OCI-M2 (cell line): ENCODE results near the gene ADCY1.

Source experiments
- DNase-seq: peaks from one replicate; lab custom pipeline; 2025; ENCODE audit not compliant: unreplicated experiment; lab: John Stamatoyannopoulos, UW

ADCY1 gene

GRCh38 chr7:45689011-45689796 lies 115.0 kb downstream of the ADCY1 start:
- DNase-seq, result no peak

- DNase-seq, result no peak
Measured at GRCh38 chr7:45689797-45690761, 115.9 kb downstream of the ADCY1 start.

DNA sequence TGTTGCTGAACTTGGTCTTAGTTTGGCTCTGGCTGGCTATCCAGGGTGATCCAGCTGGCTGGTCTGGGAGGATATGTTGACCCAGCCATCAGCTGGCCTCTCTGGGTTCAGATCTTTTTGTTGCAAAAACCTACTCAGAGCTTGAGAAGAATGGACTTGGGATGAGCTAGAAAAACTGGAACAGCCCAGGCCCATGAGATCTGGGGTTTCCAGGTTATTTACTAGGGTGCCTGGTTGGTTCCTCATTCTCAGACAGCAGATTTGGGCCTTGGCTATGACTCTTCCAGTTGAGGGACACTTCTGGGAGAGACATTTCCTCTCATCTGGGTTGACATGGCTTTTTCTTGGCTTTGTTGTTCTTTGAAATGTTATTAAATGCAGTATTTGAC lies 116.6 kb downstream of the ADCY1 start:
- no peak for DNase-seq

GRCh38 chr7:45691155-45691656 lies 117.0 kb downstream of the ADCY1 start:
- DNase-seq, result no peak

GRCh38 chr7:45692031-45692430 lies 117.9 kb downstream of the ADCY1 start:
- DNase-seq, result no peak

DNA sequence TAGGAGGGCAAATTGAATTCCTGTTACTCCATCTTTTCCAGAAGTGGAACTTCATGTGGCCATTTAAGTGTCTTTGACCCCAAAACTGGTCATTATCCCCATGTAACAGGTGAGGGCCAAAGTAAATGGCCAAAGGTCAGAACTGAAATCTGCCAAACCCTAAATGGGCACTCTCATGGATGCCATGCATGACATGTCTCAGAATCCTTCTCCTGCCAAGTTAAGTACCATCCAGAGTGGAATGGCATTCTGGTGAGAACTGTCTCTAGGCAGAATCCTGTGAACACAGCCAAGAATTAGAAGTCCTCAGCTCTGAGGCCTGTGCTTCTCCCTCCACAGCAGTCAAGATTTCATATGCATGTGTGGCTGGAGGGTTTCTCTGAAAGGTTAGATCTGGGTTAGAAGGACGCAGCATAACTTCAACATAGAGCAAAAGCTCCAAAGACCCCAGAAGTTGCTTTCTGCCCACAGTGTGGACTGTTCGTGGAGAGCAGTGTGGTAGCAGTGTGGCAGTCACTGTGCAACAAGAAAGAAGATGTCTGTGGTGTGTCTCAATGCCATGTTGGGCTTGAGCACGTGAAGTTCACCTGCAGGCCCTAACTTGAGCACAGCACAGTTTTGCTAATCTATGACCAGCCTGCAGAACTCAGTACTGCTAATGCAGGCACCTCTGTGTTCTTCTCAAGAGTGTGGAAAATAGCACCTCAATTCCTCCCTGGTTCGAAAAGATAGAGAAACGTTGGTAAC lies 121.3 kb downstream of the ADCY1 start:
- DNase-seq, result no peak

DNA sequence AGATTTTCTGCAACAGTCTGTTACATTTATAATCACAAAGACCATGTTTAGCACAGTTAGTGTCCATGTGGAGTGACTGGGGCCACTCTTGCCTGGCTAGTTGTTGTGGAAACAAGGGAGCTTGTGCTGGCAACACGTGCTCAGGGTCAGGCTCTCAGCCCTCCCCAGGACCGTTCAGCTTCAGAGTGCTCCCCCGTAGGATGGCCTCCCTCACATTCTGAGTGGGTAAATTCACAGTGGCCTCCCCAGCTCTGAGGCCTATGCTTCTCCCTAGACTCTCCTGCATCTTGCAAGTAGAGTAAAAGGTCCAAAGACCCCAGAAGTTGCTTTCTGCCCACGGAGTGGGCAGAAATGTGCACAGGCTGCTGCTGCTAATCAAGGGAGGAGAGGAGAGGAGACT lies 122.3 kb downstream of the ADCY1 start:
- no peak for DNase-seq

- no peak for DNase-seq
Measured at GRCh38 chr7:45697576-45698136, 123.5 kb downstream of the ADCY1 start.

DNA sequence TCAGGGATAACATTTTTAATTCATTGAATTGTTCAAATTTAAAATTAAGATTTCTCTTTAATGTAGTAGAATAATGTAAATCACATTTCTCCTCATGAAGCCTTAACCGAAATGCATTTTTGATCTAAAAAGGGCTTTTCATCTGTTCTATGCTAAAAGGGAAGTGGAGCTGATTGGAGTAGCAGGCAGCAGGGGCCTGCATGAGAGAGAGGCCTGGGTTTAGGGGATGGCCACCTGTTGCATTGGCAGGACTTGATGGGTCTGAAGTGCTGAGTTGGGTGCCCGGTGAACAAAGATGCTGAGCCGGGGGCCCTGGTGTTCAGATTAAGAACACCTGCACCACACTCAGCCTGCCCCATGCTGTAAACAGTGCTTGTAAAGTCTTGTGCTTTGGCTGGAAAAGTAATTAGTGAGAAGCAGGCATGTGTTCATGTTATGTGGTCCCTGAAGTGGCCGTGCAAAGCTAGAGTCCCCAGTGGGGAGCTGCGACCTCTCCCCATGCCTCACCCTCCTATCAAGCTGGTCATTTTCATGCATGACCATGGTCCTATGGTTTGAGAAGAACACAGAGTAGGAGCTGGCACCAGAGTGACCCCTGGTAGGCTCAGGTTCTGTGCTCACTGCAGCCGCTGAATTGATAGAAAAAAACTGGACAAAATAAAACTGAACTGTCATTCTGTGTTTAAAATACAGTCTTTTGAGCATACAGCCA lies 124.3 kb downstream of the ADCY1 start:
- no peak for DNase-seq

GRCh38 chr7:45699015-45699309 lies 124.8 kb downstream of the ADCY1 start:
- DNase-seq, result no peak

DNA sequence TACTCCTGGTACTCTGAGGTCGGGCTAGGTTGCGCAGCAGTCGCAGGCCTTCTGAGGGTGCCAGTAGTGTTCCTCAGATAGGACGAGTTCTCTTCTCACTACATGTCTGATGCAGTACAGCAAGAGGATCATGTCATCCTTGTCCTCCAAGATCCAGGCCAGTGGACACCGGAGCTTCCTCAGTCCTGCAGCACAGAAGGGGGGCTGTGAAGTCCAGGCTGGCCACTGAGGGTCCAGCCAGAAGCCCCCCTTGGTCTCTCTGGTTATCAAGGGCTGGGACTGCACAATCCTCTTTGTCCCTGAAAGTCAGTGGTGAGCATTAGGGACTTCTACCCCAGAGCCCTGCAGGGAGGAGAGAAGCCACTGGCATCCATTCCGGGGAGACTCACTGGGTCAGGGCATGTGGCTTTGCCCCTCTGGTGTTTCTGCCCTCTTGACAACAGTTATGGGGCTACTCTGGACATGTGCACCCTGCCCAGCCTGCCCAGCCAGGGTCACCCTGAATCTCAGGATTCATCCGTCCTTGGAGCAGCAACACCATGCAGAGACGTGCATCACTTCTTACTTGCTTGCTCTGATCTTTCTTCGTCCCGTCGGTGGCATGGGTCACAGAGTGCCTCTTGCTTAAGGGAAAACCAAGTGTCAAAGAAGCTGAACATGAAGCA lies 125.7 kb downstream of the ADCY1 start:
- no peak for DNase-seq

DNA sequence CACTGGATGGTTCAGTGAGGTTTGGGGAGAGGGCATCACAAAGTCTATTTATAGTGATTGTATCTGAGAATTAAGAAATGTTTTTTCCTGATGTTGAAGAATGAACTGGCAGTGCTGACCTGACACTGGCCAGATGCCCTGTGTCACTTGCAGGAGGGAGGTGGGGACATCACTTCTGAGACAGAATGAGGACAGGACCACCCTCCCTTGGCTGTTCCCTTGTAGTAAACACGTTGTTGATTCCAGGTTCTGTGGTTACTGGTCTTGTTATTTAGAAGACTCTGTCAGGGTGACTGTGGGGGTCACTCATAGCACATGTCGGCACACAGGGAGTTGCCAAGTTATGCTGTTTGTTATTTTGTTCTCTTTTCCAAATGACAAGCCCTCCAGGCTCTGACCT lies 126.4 kb downstream of the ADCY1 start:
- no peak for DNase-seq

- no peak for DNase-seq
Measured at GRCh38 chr7:45701701-45702510, 127.7 kb downstream of the ADCY1 start.

- no peak for DNase-seq
Measured at GRCh38 chr7:45702751-45703150, 128.6 kb downstream of the ADCY1 start.

DNA sequence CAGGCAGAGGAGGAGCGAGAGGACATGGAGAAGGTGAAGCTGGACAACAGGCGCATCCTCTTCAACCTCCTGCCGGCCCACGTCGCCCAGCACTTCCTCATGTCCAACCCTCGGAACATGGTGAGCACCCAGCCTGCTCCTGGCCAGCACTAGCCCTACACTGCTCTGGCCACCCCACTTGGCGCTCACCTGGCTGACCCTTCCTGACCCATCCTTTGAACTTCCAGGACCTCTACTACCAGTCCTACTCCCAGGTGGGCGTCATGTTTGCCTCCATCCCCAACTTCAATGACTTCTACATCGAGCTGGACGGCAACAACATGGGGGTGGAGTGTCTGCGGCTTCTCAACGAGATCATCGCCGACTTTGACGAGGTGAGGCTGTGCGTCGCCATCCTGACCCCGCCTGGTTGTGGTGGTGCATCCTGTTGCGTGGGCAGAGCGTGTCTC lies 129.2 kb downstream of the ADCY1 start:
- no peak for DNase-seq

DNA sequence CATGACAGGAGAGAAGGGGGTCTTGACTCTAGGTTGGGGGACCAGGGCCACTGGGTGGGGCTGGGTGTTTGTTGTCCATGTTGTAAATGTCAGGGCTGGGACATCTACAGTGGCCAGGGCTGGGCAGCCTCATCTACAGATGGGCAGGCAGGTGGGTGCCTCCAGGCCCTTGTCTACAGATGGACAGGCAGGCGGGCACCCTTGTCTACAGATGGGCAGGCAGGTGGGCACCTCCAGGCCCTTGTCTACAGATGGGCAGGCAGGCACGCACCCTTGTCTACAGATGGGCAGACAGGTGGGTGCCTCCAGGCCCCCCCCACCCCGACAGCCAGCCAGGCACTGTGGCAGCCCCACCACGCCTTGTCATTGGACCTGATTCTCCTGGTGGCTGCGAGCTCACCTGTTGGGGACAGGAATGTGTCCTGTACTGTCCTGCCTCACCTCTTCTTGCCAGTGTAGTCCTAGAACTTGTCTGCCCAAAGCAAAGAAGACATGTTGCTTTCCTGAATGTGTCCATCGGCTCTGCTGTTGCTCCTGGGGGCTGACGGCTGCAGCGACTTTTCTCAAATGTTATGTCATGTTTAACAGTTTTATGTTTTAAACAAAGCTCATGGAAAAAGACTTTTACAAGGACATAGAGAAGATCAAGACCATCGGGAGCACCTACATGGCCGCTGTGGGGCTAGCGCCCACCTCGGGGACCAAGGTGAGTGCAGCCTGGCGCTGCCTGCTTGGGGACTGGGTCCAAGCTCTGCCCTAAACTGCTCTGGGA lies 129.9 kb downstream of the ADCY1 start:
- DNase-seq, result no peak

DNA sequence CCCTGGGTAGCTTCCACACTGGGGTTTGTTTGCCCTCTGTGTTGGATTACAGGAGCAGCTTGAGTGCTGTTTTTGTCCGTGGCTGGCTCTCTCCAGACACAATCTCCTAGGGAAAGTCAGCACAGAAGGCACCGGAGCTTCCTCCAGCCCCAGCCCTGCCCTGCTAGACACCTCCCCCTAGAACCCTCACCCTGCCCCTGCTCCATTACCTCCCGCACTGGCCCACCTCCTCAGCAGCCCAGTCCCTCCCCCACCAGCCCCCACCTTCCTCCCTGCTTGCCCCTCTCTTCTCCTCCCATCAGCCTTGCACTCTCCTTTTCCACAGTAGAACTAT lies 130.5 kb downstream of the ADCY1 start:
- DNase-seq, result no peak
